MM.1S (cell line): ENCODE measurements around the gene DDX24.

ENCODE experiments used
- CTCF ChIP-seq: fragments of 300-600 bp; sonication (generic); IDR thresholded peaks from 2 replicates; pipeline ENCODE4 v1.5.1; 2016; ENCODE audit warnings: antibody characterized with exemption, low read length, mixed read lengths
- EZH2 ChIP-seq: fragments of 300-600 bp; sonication (generic); optimal IDR thresholded peaks from 2 replicates; pipeline ENCODE3; 2017; ENCODE audit warnings: low read depth, mild to moderate bottlenecking, antibody characterized with exemption, low read length, mixed read lengths
- EZH2phosphoT487 ChIP-seq: fragments of 300-600 bp; sonication (generic); IDR thresholded peaks from 2 replicates; pipeline ENCODE4 v1.6.1; 2018; ENCODE audit warnings: antibody characterized with exemption, low read length

- TF ChIP-seq EZH2phosphoT487 (no peak), CTCF (no peak), EZH2 (no peak)
Measured at GRCh38 chr14:94047581-94047980, 33.4 kb downstream of the DDX24 start.
